ENCODE data around the gene CDK19. TPM values are rescaled to one million over a fixed set of nuclear protein-coding genes. Genes with fewer than 3 reads are reported as not detected.

CDK19 gene
- total and polyA plus RNA-seq, 2 of the 13 experiments (the other 11 are each of a cell fraction or from before 2014, with no cell fraction given): 13.4 to 27.0 TPM

- TF ChIP-seq ZFP36 (IDR thresholded peaks at IDR 0.05; ENCODE audit: borderline replicate concordance, low read depth, low read length, partially characterized antibody) (no peak), STAT6 (CRISPR knock-in tag; IDR thresholded peaks at IDR 0.05; ENCODE audit: borderline replicate concordance) (no peak), NCOR1 (IDR thresholded peaks at IDR 0.05; ENCODE audit: borderline replicate concordance, low read length) (no peak), ZNF331 (CRISPR knock-in tag; IDR thresholded peaks at IDR 0.05) (no peak), HNF4G (IDR thresholded peaks at IDR 0.05; ENCODE audit: borderline replicate concordance, low read depth, low read length) (no peak), HNF4G (CRISPR knock-in tag; IDR thresholded peaks at IDR 0.05; ENCODE audit: borderline replicate concordance, low read depth) (no peak), GMEB1 (CRISPR knock-in tag; IDR thresholded peaks at IDR 0.05; ENCODE audit: borderline replicate concordance) (no peak)
These were observed 153.9 kb downstream of the CDK19 start (continued) for GRCh38 chr6:110661414-110661813.

GRCh38 chr6:110660066-110660655, 155.1 kb downstream of the CDK19 start:
- no TSS peak for BruUV-seq (replicated peaks)
- no peak for DNase-seq (ENCODE audit: low spot score)
- peaks cover 3% of the 10 kb centered on the region for H3K79me2 ChIP-seq (ENCODE audit: insufficient read depth, low read length)
- WGBS (ENCODE audit: low lambda C conversion rate): 98% methylated on average over 9 of the region's 9 CpGs
- in situ Hi-C loops (cut with HindIII; ENCODE audit: extremely low pct_ligation_motif_present, low pct_unique_long_range_greater_than_20kb) (no loop called here), intact Hi-C loops (cut with micrococcal nuclease; ENCODE audit: unreplicated experiment) (no loop called here)
- H3K9me3 ChIP-seq (ENCODE audit: low read length): no peaks in the 10 kb centered on the region
- H3K4me3 ChIP-seq (replicated peaks in 1 of 3; ENCODE audit: insufficient read depth in 1 of 3, low read depth in 2 of 3, low read length in 3 of 3): no peak overlapping the region
- TF ChIP-seq ZBTB1 (CRISPR knock-in tag; IDR thresholded peaks at IDR 0.05; ENCODE audit: borderline replicate concordance) (no peak), CSRNP1 (CRISPR knock-in tag; IDR thresholded peaks at IDR 0.05) (no peak)
- H3K4me1 ChIP-seq (ENCODE audit: insufficient read depth, low read length): peaks cover 29% of the 10 kb centered on the region
- H3K27ac ChIP-seq (ENCODE audit: extremely low read length, insufficient read depth, low read length): no peak overlapping the region
- H3K9ac ChIP-seq (ENCODE audit: insufficient read depth, low read depth, low read length): no peak overlapping the region
- H2AFZ ChIP-seq (ENCODE audit: low read length): no peak overlapping the region
- peaks cover 5 to 15% of the 10 kb centered on the region in 2 experiments; a peak in 4 of 5 replicates for H3K36me3 ChIP-seq (replicated peaks in 1 of 2; ENCODE audit: control insufficient read depth in 1 of 2, insufficient read depth in 2 of 2, low read length in 2 of 2)
- no peak for FAIRE-seq
- H4K20me1 ChIP-seq (ENCODE audit: insufficient read depth, low read length): no peaks in the 10 kb centered on the region
- ChIA-PET POLR2A (no interaction called here), CTCF (ENCODE audit: low intra/inter-chr PET ratio, low total read pairs) (no interaction called here)
- H3K27me3 ChIP-seq (ENCODE audit: control insufficient read depth in 1 of 2, insufficient read depth in 2 of 2, low read length in 2 of 2): no peaks in the 10 kb centered on the region
- H3K4me2 ChIP-seq (ENCODE audit: low read depth, low read length): no peak overlapping the region
- ATAC-seq: no peak

Data from HepG2 (cell line).